OCI-M2 (cell line): ENCODE data around the gene FBXW4.

Experiments
- DNase-seq: peaks from one replicate; lab custom pipeline; 2025; ENCODE audit not compliant: unreplicated experiment; lab: John Stamatoyannopoulos, UW

The FBXW4 gene

GRCh38 chr10:101694674-101695403 lies at the start of gene FBXW4:
Gene FBXW4 (minus strand): TSS chr10:101695170. CDS start chr10:101695105, 65 bp downstream.
- DNase-seq = no peak

DNA sequence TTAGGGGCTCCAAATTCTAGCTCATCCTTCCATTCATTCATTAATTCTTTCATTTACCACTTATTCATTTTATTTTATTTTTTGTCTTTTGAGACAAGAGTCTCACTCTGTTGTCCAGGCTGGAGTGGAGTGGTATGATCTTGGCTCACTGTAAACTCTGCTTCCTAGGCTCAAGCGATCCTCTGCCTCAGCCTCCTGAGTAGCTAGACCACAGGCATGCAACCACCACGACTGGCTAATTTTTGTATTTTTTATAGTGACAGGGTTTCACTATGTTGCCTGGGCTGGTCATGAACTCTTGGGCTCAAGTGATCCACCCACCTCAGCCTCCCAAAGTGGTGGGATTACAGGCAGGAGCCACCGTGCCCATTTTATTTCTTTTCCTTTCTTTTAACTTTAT lies 49.3 kb upstream of the FBXW4 start:
- no peak for DNase-seq

GRCh38 chr10:101741938-101742337 lies 47.0 kb upstream of the FBXW4 start:
- no peak for DNase-seq

DNA sequence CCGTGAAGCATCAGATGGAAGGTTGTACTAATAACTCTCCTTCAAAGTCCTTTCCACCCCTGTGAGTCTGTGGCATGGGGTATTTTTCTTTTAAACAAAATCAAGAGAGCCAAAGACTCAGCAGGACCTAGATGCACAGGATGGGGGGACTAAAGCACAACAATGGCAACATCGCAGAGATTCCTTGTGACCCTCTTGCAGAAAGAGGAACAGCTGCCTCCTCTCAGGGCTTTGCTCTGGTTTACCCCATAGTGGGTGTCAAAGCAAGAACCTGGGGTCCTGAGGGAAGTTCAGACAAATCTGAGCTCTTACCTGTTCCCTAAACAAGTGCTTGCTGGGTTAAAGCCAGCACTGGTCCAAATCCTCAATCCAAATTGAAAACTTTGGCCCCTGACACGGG lies 41.7 kb upstream of the FBXW4 start:
- DNase-seq = no peak

DNA sequence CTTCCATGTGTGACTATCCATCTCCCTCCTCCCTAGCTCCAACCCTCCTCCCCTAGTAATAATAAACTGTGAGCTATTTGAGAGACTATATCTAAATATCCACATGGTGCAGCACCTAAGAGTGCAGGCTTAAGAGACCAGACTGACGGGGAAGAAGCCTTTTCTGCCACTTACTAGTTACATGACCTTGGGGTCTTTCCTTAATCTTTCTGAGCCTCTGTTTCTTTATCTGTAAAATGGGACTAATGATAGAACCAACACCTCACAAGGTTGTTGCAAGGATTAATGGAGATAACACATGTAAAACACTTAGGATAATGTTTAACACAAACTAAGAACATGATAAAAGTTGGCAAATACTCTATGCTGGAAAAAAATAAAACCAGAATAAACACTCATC lies 37.1 kb upstream of the FBXW4 start:
- no peak for DNase-seq

DNA sequence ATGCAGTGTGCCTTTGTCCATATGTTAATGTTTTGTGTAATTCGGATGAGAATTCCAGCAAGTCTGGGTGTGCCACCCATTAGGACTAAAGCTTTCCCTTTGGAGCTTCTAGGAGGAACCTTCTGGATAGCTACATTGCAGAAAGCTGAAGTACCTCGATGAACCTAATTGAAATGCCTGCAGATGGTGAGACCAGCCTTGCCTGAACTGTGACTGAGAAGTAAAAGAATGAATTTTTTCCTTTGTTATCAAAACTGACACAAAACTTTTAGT lies 31.1 kb upstream of the FBXW4 start:
- DNase-seq = no peak

DNA sequence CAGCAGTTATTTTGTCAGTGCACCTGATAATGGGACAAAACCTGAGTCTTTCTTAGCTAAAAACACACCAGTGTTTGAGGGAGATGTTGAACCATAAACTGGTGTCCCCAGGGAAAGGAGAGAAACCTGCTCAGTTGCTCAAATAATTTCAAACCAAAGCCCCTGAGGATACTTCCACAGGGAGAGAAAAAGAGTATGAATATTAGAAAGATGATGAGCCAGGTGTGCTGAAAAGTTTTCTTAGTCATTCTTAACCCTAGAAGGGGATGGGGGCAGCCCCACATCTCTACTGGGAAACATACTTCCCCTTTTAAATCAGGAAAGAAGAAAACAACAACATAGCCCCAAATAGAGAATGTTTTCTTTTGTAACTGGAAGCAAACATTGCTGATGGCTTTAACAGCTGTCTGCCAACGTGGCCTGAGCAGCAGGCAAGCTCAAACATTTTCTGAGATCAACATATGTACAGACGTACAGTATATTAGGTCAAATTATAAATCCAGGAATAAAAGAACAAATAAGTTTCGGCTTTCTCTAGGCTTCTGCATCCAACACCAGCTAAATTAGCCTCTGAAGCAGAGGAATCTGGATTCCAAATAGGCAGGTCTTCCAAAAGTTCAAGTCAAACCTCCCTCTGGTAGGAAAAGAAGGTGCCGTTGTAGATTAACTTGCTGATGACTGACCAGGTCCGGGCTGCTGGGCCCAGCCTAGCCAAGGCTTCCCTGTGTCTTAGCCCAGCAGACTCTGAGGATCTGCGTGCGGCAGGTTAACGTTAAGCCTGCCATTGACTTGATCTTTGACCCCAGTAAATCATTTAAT lies 30.5 kb upstream of the FBXW4 start:
- DNase-seq = no peak

DNA sequence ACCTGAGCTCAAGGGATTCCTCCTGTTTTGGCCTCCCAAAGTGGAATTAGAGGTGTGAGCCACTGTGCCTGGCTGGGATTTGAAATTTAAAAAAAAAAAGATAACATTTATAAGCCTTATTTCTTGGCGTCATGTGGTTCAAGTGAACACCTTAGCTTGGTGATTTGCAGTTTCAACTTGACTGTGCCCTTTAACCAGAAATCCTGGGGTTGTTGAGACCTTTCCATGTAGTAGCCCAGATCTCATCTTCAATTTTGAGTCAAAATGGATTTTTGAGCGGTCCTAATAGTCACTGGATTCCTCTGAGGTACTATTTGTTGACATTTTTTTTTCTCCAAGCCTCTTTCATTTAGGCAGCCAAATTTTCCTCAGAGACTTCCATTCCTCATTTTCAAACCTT lies 29.5 kb upstream of the FBXW4 start:
- DNase-seq = no peak

- no peak for DNase-seq
These were observed 28.2 kb upstream of the FBXW4 start for GRCh38 chr10:101723176-101723575.

DNA sequence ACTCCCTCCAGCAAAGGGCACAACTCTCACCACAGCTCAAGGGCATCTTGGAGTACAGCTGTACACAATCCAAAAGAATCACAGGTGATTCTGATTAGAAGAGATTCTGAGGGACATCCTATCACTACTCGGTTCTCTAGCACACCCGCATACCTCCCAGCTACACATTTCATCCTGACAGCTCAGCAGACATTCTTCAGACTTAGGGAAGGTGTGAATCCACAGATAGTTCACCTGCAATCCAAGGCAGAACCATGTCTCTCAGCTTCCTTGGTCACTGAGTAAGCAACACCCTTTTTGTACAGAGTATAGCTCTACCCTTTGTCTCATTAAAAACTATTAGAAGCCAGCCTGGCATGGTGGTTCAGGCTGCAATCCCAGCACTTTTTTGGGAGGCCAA lies 26.8 kb upstream of the FBXW4 start:
- no peak for DNase-seq

GRCh38 chr10:101720606-101721230 lies 25.7 kb upstream of the FBXW4 start:
- DNase-seq = no peak

DNA sequence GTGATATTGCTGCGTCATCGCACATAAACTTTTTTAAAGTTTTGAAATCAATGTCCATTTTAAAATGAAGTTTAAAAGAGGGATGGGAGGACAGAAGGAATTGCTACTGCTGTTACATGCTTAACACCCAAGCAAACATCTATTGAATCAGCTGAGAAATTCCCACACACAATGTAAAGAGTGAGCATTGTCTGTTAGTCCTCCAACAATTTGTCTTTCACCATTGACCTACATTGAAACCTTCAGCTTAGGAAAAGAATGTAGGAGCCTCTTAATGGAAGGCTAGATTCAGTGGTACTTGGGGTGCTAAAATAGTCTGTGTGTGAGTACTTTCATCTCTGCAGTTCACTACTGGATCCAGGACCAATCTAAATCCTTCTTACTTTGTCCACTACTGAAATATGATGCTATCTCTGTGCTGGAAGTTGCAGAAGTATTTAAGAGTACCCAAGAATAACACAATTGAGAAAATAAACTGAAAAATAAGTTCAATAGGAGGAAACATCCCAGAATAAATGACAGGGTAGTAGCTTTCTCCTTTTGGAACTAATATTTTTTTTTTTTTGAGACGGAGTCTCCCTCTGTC lies 23.8 kb upstream of the FBXW4 start:
- DNase-seq = no peak

GRCh38 chr10:101716891-101717659 lies 22.1 kb upstream of the FBXW4 start:
- DNase-seq = no peak

DNA sequence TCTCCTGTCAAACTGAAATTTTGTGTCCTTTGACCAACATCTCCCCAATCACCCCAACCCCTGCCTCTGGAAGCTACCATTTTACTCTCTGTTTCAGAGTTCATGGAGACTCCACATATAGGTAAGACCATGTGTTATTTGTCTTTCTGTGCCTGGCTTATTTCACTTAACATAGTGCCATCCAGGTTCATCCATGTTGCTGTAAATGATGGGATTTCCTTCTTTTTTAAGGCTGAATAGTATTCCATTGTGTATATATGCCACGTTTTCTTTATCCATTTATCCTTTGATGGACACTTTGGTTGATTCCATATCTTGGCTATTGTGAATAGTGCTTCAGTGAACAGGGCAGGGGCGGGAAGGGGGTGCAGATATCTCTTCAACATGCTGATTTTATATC lies 18.0 kb upstream of the FBXW4 start:
- DNase-seq = no peak

DNA sequence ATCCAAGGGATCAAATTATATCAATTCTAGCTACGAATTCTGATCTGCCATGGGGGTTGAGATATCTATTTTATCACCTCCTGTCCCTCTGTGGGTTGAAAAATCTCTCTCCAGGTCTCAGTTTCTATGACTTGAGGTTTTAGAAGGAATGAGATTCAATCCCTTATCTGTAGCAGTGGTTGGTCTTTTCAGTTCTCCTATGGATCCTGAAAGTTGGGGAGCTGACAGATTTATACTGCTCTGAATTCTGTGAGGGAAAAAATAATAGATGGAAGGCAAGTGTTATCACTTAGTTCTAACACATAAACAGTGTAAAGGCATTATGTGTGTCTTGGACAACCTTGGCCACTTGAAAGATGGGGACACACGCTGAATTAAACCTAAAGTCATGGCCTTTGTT lies 15.8 kb upstream of the FBXW4 start:
- DNase-seq = no peak

GRCh38 chr10:101710059-101710695 lies 15.2 kb upstream of the FBXW4 start:
- DNase-seq = no peak

GRCh38 chr10:101709359-101710058 lies 14.5 kb upstream of the FBXW4 start:
- DNase-seq = no peak

DNA sequence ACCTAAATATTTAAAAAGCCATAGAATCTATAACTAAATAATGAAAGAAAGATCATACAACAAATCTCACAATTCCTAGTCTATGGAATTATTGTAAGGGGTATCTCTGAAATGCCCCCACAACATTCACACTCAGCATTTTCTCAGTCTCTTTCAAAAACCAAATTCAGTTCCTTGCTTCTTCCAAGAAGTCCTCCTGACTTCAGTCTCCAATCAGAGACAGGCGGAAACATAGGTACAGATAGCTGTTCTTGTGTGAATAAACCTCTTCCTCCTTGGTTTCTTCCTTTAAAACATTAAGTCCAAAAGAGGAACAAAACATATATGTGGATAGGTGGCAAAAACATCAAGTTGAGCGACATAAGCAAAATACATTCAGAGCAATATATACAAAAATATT lies 13.9 kb upstream of the FBXW4 start:
- DNase-seq = no peak

DNA sequence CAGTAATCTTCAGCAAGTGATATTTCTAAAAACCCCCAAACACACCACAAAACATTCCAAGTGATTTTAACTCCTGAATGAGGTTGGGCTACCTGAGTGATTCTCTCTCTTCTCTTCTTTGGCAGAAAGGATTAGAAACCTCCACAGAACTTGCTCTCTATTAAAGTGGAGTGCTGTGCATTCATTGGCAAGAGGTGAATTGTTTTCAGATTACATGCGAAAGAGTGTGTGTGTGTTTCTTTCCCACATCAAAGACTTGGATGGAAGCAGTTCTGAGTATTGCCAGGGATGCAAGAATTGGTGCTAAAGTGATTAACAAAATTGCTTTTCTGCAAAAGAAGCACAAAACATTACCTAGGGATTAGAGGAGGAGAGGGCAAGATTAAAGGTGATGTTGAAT lies 13.1 kb upstream of the FBXW4 start:
- DNase-seq = no peak

GRCh38 chr10:101704331-101704730 lies 9.4 kb upstream of the FBXW4 start:
- no peak for DNase-seq
